WERI-Rb-1 (cell line): ENCODE data around the gene PBLD.
"Not testable (repeated sequence)": the region's sequence is repeated elsewhere in the genome, so short reads cannot be mapped to it uniquely, and the experiment has no call there.

Experiments
- DNase-seq: peaks from one replicate; pipeline ENCODE4 v3.0.0-alpha.2; 2020
- H3K27ac ChIP-seq: fragments of 250-450 bp; sonication (Bioruptor Pico); 2 replicates; pipeline ENCODE4 v1.5.1; 2020; ENCODE audit warnings: mild to moderate bottlenecking, moderate library complexity
- H3K27me3 ChIP-seq: fragments of 250-450 bp; sonication (Bioruptor Pico); 2 replicates; pipeline ENCODE4 v1.5.1; 2021; ENCODE audit warnings: mild to moderate bottlenecking, low read depth, moderate library complexity; ENCODE audit not compliant: insufficient read depth, severe bottlenecking
- H3K36me3 ChIP-seq: fragments of 250-450 bp; sonication (Bioruptor Pico); 2 replicates; pipeline ENCODE4 v1.5.1; 2020; ENCODE audit warnings: mild to moderate bottlenecking, moderate library complexity
- H3K4me3 ChIP-seq: 2 replicates; pipeline ENCODE4 v1.5.1; 2011; ENCODE audit warnings: low read depth, mild to moderate bottlenecking, control low read depth, low read length
- H3K9me3 ChIP-seq: fragments of 250-450 bp; sonication (Bioruptor Pico); 2 replicates; pipeline ENCODE4 v1.5.1; 2021; ENCODE audit warnings: mild to moderate bottlenecking, moderate library complexity; ENCODE audit not compliant: severe bottlenecking
- CTCF ChIP-seq: IDR thresholded peaks from 2 replicates; pipeline ENCODE4 v1.5.1; 2011; ENCODE audit warnings: low read depth, mild to moderate bottlenecking, control low read depth, inconsistent platforms, low read length

Gene PBLD

DNA sequence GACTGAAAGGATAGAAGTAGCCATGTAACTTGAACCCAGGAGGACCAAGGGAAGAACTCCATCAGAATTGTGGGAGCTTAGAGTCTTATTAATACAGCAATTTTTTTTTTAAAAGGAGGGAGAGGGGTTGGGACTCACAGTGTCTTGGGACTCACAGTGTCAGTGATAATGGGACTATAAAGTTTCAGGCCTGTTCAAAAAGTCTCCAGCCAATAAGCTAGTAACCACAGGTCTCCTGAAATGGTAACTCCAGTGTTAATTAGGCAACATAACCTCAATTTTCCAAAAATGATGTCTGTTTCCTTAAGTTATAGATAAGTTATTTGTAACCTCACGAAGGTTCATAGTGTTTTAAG lies 3.2 kb downstream of the PBLD start:
- H3K4me3 ChIP-seq: no peak overlapping the region
- TF ChIP-seq CTCF: no peak
- no peaks in the 10 kb centered on the region for H3K9me3 ChIP-seq
- no peak overlapping the region for H3K27ac ChIP-seq
- no peak for DNase-seq
- H3K27me3 ChIP-seq: no peaks in the 10 kb centered on the region
- H3K36me3 ChIP-seq: peaks cover 23% of the 10 kb centered on the region

GRCh38 chr10:68327889-68328786 lies 4.6 kb downstream of the PBLD start:
- TF ChIP-seq CTCF: no peak
- no peaks in the 10 kb centered on the region for H3K9me3 ChIP-seq
- no peak overlapping the region for H3K27ac ChIP-seq
- no peak overlapping the region for H3K4me3 ChIP-seq
- H3K36me3 ChIP-seq: peaks cover 11% of the 10 kb centered on the region
- DNase-seq: no peak
- no peaks in the 10 kb centered on the region for H3K27me3 ChIP-seq

GRCh38 chr10:68324396-68324795 lies 8.3 kb downstream of the PBLD start:
- not testable (repeated sequence) for H3K27me3 ChIP-seq, H3K36me3 ChIP-seq, H3K9me3 ChIP-seq, H3K4me3 ChIP-seq, H3K27ac ChIP-seq, DNase-seq

DNA sequence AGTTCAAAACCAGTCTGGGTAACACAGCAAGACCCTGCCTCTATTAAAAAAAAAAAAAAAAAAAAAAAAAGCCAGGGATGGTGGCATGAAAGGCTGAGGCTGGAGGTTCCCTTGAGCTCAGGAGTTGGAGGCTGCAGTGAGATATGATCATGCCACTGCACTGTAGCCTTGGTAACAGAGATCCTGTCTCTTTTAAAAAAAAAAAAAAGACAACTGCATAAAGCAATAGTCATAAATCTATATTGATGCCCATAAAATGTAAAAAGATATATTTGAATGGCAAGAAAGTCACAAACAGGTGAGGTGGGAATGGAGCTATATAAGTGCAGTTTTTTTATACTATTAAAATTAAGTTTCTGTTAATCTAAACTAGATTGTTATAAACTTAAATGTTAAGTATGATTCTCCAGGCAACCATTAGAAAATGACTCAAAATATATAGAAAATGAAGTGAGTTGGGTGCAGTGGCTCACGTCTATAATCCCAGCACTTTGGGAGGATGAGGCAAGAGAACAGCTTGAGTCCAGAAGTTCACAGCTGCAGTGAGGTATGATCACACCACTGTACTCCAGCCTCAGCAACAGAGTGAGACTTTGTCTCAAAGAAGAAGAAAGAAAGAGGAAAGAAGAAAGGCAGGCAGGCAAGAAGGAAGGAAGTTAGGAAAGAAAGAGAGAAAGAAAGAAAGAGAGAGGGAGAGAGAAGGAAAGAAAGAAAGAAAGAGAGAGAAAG lies 14.2 kb downstream of the PBLD start:
- DNase-seq: no peak
- Histone ChIP-seq H3K27me3 (no peaks in the 10 kb centered on the region), H3K27ac (no peak overlapping the region), H3K9me3 (peaks cover 9% of the 10 kb centered on the region), H3K36me3 (no peaks in the 10 kb centered on the region), H3K4me3 (no peak overlapping the region)
- TF ChIP-seq CTCF: no peak

DNA sequence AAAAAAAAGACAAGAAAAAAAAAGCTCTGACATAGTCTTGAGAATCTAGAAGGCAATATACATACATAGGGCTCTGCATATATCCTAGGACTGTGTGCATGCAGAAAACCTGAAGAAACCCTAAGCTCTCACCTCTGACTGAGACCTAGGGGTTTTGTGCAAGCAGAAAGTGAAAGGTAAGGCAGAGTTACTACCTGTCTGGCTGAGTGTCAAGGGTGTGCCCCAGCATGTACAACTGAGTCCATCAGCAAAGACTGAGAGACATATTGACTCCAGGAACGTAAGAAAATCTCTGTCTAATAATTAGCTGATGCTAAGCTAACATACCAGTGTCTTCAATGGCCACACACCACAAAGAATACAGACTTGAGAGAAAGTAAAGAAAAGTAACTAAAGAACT lies 17.1 kb downstream of the PBLD start:
- H3K36me3 ChIP-seq: no peaks in the 10 kb centered on the region
- H3K27ac ChIP-seq: no peak overlapping the region
- no peak overlapping the region for H3K4me3 ChIP-seq
- DNase-seq: no peak
- TF ChIP-seq CTCF: no peak
- peaks cover 9% of the 10 kb centered on the region for H3K9me3 ChIP-seq
- H3K27me3 ChIP-seq: no peaks in the 10 kb centered on the region

DNA sequence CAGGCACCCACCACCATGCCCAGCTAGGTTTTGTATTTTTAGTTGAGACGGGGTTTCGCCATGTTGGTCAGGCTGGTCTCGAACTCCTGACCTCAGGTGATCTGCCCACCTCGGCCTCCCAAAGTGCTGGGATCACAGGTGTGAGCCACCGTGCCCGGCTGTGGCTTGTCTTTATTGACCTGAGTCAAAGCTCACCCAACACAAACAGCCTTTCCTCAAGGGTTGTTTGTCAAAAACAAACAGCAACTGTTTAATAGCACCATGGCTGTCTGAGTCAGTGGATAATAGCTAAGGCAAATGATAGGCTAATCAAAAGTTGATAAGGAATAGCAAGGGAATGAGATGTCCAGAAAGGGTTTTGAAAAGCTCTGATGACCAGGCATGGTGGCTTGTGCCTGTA lies 17.8 kb downstream of the PBLD start:
- H3K27ac ChIP-seq, H3K36me3 ChIP-seq, H3K27me3 ChIP-seq, H3K4me3 ChIP-seq, H3K9me3 ChIP-seq, DNase-seq: not testable (repeated sequence)
